H1 (cell line): ENCODE results near the gene HNRNPK. TPM values are rescaled to one million over a fixed set of nuclear protein-coding genes. Genes with fewer than 3 reads are reported as not detected.
A peak's percentile ranks its signal among the peaks of the same experiment; 100 is the strongest.

ENCODE experiments used
- ASH2L ChIP-seq: fragments of 200-600, 300-600 bp; sonication (generic); IDR thresholded peaks from one replicate; pipeline ENCODE4 v1.7.1; 2017; ENCODE audit warnings: low read length
- BRCA1 ChIP-seq: IDR thresholded peaks from 2 replicates; pipeline ENCODE4 v1.6.1; 2012; ENCODE audit warnings: low read depth, low read length, improper control_type of control experiment
- CHD2 ChIP-seq: IDR thresholded peaks from 2 replicates; pipeline ENCODE4 v1.6.1; 2012; ENCODE audit warnings: low read length, improper control_type of control experiment
- CREB1 ChIP-seq: IDR thresholded peaks from 2 replicates; pipeline ENCODE4 v1.6.1; 2012; ENCODE audit warnings: inconsistent platforms
- CTBP2 ChIP-seq: IDR thresholded peaks from 2 replicates; pipeline ENCODE4 v1.7.0; 2011; ENCODE audit warnings: borderline replicate concordance, mild to moderate bottlenecking, moderate library complexity, mixed read lengths, low read length; ENCODE audit not compliant: insufficient read depth, insufficient read length
- EP300 ChIP-seq, 2 experiments: IDR thresholded peaks; 1 replicate in 1 of 2; 2 replicates in 1 of 2; pipeline ENCODE4 v1.6.1; 2011 to 2012; ENCODE audit warnings: low read depth in 2 of 2, low read length in 2 of 2, mild to moderate bottlenecking in 2 of 2, borderline replicate concordance in 1 of 2, inconsistent platforms in 1 of 2, moderate library complexity in 1 of 2
- HDAC2 ChIP-seq, 2 experiments: fragments of 300-600 bp in 1 of 2; sonication (generic) in 1 of 2; IDR thresholded peaks; 2 replicates each; pipeline ENCODE4 v1.6.1; 2011 to 2012; ENCODE audit warnings: low read depth in 2 of 2, low read length in 2 of 2, mild to moderate bottlenecking in 2 of 2, moderate library complexity in 2 of 2, borderline replicate concordance in 1 of 2, inconsistent platforms in 1 of 2
- KDM4A ChIP-seq: IDR thresholded peaks from one replicate; pipeline ENCODE4 v1.7.1; 2012; ENCODE audit warnings: low read depth, mild to moderate bottlenecking, moderate library complexity, low read length, inconsistent platforms; ENCODE audit not compliant: severe bottlenecking
- NANOG ChIP-seq: IDR thresholded peaks from 2 replicates; pipeline ENCODE4 v1.6.1; 2011; ENCODE audit warnings: low read length, low read depth, mild to moderate bottlenecking, inconsistent platforms; ENCODE audit not compliant: insufficient read depth, poor library complexity, severe bottlenecking
- PHF8 ChIP-seq: fragments of 200-600 bp; sonication (generic); conservative IDR thresholded peaks from 2 replicates; pipeline ENCODE4 v1.7.1; 2012; ENCODE audit warnings: low read depth, mild to moderate bottlenecking, inconsistent platforms, low read length, moderate library complexity
- POLR2A ChIP-seq, 2 experiments: IDR thresholded peaks; 1 replicate in 1 of 2; 2 replicates in 1 of 2; pipeline ENCODE4 v1.6.1; 2011; ENCODE audit warnings: low read depth in 2 of 2, low read length in 2 of 2, mild to moderate bottlenecking in 2 of 2; ENCODE audit errors: control extremely low read depth in 1 of 2
- RBBP5 ChIP-seq: IDR thresholded peaks from 2 replicates; pipeline ENCODE4 v1.7.1; 2012; ENCODE audit warnings: low read depth, mild to moderate bottlenecking, inconsistent platforms, low read length, moderate library complexity, borderline replicate concordance
- RFX5 ChIP-seq: IDR thresholded peaks from 2 replicates; pipeline ENCODE4 v1.6.1; 2011; ENCODE audit warnings: low read depth, low read length, improper control_type of control experiment, borderline replicate concordance
- RNF2 ChIP-seq: fragments of 200-900, 300-1000 bp; sonication (generic); IDR thresholded peaks from 2 replicates; pipeline ENCODE4 v1.7.1; 2016; ENCODE audit warnings: borderline replicate concordance, low read depth, mild to moderate bottlenecking, antibody characterized with exemption, low read length; ENCODE audit not compliant: poor library complexity, severe bottlenecking; ENCODE audit errors: missing control alignments
- SIN3A ChIP-seq, 2 experiments: IDR thresholded peaks in 1 of 2; conservative IDR thresholded peaks in 1 of 2; 2 replicates each; pipeline ENCODE4 v1.6.1; 2011 to 2012; ENCODE audit warnings: low read length in 2 of 2, improper control_type of control experiment in 1 of 2, low read depth in 1 of 2, mild to moderate bottlenecking in 1 of 2
- SIRT6 ChIP-seq: IDR thresholded peaks from one replicate; pipeline ENCODE4 v1.7.1; 2012; ENCODE audit warnings: low read length, inconsistent platforms
- SIX5 ChIP-seq: IDR thresholded peaks from 2 replicates; pipeline ENCODE4 v1.6.1; 2011; ENCODE audit warnings: mild to moderate bottlenecking, low read depth, low read length
- SP1 ChIP-seq: IDR thresholded peaks from 2 replicates; pipeline ENCODE4 v1.6.1; 2011; ENCODE audit warnings: low read depth, low read length
- SP2 ChIP-seq: IDR thresholded peaks from 2 replicates; pipeline ENCODE4 v1.6.1; 2012; ENCODE audit warnings: mild to moderate bottlenecking, low read length, inconsistent platforms
- SUZ12 ChIP-seq: fragments of 200-600 bp; sonication (generic); IDR thresholded peaks from 2 replicates; pipeline ENCODE4 v1.6.1; 2012; ENCODE audit warnings: mild to moderate bottlenecking, inconsistent platforms, low read length, moderate library complexity, mixed read lengths
- TAF1 ChIP-seq: IDR thresholded peaks from 2 replicates; pipeline ENCODE4 v1.6.1; 2011; ENCODE audit warnings: mild to moderate bottlenecking, low read depth, low read length
- TBP ChIP-seq: IDR thresholded peaks from 2 replicates; pipeline ENCODE4 v1.6.1; 2011; ENCODE audit warnings: low read depth, low read length, improper control_type of control experiment
- USF2 ChIP-seq: IDR thresholded peaks from 2 replicates; pipeline ENCODE4 v1.6.1; 2011; ENCODE audit warnings: low read length, improper control_type of control experiment
- YY1 ChIP-seq: IDR thresholded peaks from 2 replicates; pipeline ENCODE4 v1.6.1; 2011; ENCODE audit warnings: low read depth, mild to moderate bottlenecking, low read length
- polyA plus RNA-seq, 7 experiments: library from polyadenylated mRNA; depleted of rRNA in 3 of 7; stranded (reverse) in 5 of 7; unstranded in 2 of 7; fragments of >200 nt in 5 of 7; fragments of 200-250 nt in 2 of 7; gene quantifications; 1 replicate in 5 of 7; 2 replicates in 1 of 7; 4 replicates in 1 of 7; pipeline versions ENCODE4 v1.2.1 to v1.2.3, GENCODE V29; 2011 to 2013; ENCODE audit warnings: missing spikeins in 2 of 7, mixed read lengths in 2 of 7
- total RNA-seq: library from RNA; stranded (reverse); fragmentation: NEBNext Ultra II Directional; extraction: Animal tissue kit (Norgen Biotek cat#: 25700); gene quantifications from 2 replicates; pipeline ENCODE4 v1.2.1, GENCODE V29; 2021

HNRNPK gene
- total and polyA plus RNA-seq, 2 of the 8 experiments (the other 6 are each of a cell fraction or from before 2014, with no cell fraction given) = 414 to 887 TPM

DNA sequence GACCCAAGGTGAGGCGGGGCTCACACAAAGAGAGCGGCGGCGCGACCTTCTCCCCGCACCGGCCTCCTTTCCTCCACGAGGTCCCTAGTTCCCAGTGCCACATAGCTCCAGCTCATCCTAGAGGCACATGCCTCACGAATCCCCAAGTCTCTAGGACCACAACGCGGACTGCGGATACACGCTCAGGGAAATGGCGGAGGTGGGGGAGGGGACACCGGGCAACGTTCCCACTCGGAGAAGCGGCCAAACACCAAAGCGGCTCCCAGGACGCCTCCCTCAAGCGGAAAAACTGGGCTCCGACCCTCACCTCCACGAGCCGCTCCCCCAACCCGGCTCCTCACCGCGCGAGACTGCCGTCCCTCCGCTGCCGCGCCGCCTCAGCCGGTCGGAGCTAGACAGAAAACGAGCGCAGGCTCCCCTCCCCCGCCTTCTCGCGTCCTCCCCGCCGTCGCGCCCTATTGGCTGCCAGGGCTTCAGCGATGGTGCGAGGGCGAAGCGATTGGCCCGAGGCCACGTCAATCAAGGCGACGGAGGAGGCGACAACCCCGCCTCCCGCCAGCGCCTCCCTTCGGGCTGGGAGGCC, at the start of gene HNRNPK (continued):
- no peak for TF ChIP-seq RNF2
- TF ChIP-seq CREB1 = peak; percentile 80
- no peak for TF ChIP-seq RBBP5
- no peak for TF ChIP-seq BRCA1
- TF ChIP-seq TBP = peak; percentile 53; the same call in 1 of the 2 replicates
- no peak for TF ChIP-seq RFX5
- TF ChIP-seq SIRT6 = no peak
- TF ChIP-seq EP300 (IDR thresholded peaks at IDR 0.05; ENCODE audit: borderline replicate concordance in 1 of 2, low read depth in 2 of 2, low read length in 2 of 2) = no peak
- TF ChIP-seq SP2 = peak; percentile 88
- TF ChIP-seq KDM4A = no peak
- no peak for TF ChIP-seq SUZ12
- TF ChIP-seq HDAC2 (IDR thresholded peaks at IDR 0.05; ENCODE audit: borderline replicate concordance in 1 of 2, low read depth in 2 of 2, low read length in 2 of 2) = 0 out of 4 replicates have a peak, but pooled peaks of 1 of the 2 experiments have one; percentile 7
- TF ChIP-seq TAF1 = peak; percentile 82
- TF ChIP-seq USF2 = no peak
- no peak for TF ChIP-seq SIN3A (conservative IDR thresholded peaks at IDR 0.05 in 1 of 2, IDR thresholded peaks at IDR 0.05 in 1 of 2; ENCODE audit: low read depth in 1 of 2, low read length in 2 of 2)
- peak; percentile 61 for TF ChIP-seq ASH2L
- no peak; the same call in none of the 2 replicates for TF ChIP-seq YY1
- TF ChIP-seq SIX5 = no peak
- TF ChIP-seq CHD2 = 0 out of 2 replicates have a peak, but pooled peaks have one; percentile 51
- peak; percentile 72 to 91; a peak in 2 of 3 replicates for TF ChIP-seq POLR2A (IDR thresholded peaks at IDR 0.05; ENCODE audit: control extremely low read depth in 1 of 2, low read depth in 2 of 2, low read length in 2 of 2)
- peak; percentile 5 for TF ChIP-seq NANOG
- no peak for TF ChIP-seq CTBP2
- peak; percentile 97 for TF ChIP-seq SP1
- peak; percentile 84 for TF ChIP-seq PHF8
